ENCODE results near the gene ST6GALNAC3.

The ST6GALNAC3 gene

DNA sequence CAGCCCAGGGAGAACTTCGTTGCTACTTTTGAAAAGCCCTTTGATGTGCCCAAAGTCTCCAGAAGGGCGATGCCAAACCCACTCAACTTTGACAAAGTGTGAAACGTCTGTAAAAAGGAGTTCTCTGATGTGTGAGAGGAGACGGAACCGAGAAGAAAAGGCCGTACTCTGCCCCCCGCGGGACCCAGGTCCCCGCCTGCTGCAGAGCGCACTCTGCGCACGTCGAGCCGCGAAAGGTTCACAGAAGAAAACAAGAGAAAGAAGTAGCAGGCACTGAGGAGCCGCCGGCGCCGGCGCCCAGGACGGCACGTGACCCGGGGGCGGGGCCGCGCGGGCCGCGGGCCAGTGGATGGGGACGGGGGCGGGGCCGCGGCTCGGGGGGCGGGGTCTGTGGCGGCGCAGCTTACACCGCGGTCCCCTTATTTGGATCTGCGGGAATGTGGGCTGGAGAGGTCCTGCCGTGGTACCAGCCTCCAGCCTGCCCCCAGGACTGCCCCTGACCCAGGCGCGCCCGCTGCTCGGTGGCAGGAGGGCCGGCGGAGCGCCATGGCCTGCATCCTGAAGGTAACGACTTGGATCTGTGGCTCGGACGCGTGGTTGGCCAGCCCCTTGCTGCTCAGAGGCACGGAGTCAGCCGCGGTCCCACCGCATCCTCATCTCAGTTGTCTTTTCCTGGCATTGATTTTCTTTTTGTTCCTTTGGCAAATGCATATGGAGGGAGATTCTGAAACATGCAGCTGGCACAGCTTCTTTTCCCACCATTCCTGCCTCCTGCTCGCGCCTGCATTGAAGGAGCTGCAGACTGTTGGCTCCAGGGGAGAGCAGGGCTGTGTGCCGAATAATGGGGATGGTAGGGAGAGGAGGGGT lies at the start of gene ST6GALNAC3:
Gene ST6GALNAC3, plus strand, starts transcription at position 426 of the 867 bp plus-strand sequence.
- peaks cover 0 to 8% (median 0%) of the 10 kb centered on the region in 4 donors for H3K4me1 ChIP-seq
- H3K9me3 ChIP-seq: no peaks in the 10 kb centered on the region
- H3K4me3 ChIP-seq: peak within 1 kb of the TSS; percentile 56 to 67
- TF ChIP-seq, protein P1, sequence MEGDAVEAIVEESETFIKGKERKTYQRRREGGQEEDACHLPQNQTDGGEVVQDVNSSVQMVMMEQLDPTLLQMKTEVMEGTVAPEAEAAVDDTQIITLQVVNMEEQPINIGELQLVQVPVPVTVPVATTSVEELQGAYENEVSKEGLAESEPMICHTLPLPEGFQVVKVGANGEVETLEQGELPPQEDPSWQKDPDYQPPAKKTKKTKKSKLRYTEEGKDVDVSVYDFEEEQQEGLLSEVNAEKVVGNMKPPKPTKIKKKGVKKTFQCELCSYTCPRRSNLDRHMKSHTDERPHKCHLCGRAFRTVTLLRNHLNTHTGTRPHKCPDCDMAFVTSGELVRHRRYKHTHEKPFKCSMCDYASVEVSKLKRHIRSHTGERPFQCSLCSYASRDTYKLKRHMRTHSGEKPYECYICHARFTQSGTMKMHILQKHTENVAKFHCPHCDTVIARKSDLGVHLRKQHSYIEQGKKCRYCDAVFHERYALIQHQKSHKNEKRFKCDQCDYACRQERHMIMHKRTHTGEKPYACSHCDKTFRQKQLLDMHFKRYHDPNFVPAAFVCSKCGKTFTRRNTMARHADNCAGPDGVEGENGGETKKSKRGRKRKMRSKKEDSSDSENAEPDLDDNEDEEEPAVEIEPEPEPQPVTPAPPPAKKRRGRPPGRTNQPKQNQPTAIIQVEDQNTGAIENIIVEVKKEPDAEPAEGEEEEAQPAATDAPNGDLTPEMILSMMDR (IDR thresholded peaks at IDR 0.05): no peak
- peak; percentile 68 to 87 for DNase-seq
- peak within 1 kb of the TSS; percentile 18 to 60 for H3K27ac ChIP-seq
- no peaks in the 10 kb centered on the region for H3K27me3 ChIP-seq
- intact Hi-C loops (cut with DNase I; ENCODE audit: low total_unique reads): no loop called here
- no peaks in the 10 kb centered on the region for H3K36me3 ChIP-seq

DNA sequence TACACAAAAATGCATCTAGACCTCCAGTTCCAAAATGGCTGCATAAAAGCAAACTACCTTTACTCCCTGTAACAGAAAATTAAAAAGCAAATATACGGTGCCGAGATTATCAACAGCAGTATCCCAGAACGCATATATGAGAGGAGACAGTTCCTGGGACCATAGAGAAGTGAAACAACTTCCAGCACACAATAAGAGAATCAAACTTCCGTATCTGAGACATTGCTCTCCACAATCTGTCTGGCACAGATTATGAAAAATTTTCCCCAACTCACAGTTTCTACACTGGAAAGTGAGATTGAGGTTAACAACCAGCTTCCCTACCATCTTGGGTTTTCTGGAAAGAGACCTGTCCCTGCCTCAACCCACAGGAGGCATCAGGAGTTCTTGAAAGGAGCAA lies 47.2 kb upstream of the ST6GALNAC3 start:
- no peak for DNase-seq
- Histone ChIP-seq H3K9me3 (no peaks in the 10 kb centered on the region), H3K4me1 (no peaks in the 10 kb centered on the region), H3K4me3 (no peak overlapping the region), H3K27ac (no peak overlapping the region), H3K27me3 (no peaks in the 10 kb centered on the region), H3K36me3 (no peaks in the 10 kb centered on the region)
- TF ChIP-seq, protein P1 (IDR thresholded peaks at IDR 0.05): no peak
- intact Hi-C loops (cut with DNase I; ENCODE audit: low total_unique reads): no loop called here

DNA sequence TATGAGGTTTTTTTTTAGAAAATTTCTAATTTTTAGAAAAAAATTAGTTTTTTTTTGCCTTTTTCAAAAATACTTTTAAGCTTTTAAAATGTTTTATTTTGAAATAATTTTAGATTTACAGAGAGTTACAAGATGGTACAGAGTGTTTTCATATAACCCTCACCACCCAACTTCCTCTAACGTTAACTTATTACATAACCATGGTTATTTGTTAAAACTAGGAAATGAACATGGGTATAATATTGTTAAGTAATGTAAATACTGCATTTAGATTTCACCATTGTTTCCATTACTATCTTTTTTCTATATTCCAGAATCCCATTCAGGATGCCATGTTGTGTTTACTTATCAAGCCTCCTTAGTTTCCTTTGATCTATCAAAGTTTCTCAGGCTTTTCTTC lies 45.2 kb upstream of the ST6GALNAC3 start:
- Histone ChIP-seq H3K27me3 (no peaks in the 10 kb centered on the region), H3K4me3 (no peak overlapping the region), H3K4me1 (no peaks in the 10 kb centered on the region), H3K36me3 (no peaks in the 10 kb centered on the region), H3K27ac (no peak overlapping the region), H3K9me3 (no peaks in the 10 kb centered on the region)
- TF ChIP-seq, protein P1 (IDR thresholded peaks at IDR 0.05): no peak
- DNase-seq: no peak
- intact Hi-C loops (cut with DNase I; ENCODE audit: low total_unique reads): no loop called here

DNA sequence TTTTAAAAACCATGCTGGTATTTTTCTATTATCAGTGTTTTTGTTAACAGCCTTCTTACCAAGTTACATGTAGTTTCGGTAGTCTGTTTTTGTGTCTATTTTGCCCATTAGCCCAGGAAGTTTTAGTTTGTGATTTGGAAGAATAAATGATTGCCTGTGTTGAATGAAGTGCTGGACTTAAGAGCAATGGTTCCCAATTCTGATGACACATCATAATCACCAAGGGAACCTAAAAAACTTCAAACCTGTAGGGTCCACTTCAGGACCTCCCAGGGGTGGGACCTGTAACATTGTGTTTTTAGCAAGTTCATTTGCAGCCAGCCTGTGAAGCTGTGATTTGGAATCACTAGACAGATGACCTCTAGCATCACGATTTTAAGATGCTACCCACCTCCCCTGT lies 43.0 kb upstream of the ST6GALNAC3 start:
- H3K9me3 ChIP-seq: no peaks in the 10 kb centered on the region
- no peak for DNase-seq
- H3K36me3 ChIP-seq: no peaks in the 10 kb centered on the region
- H3K4me1 ChIP-seq: no peaks in the 10 kb centered on the region
- intact Hi-C loops (cut with DNase I; ENCODE audit: low total_unique reads): no loop called here
- TF ChIP-seq, protein P1 (IDR thresholded peaks at IDR 0.05): no peak
- no peak overlapping the region for H3K27ac ChIP-seq
- H3K27me3 ChIP-seq: no peaks in the 10 kb centered on the region
- no peak overlapping the region for H3K4me3 ChIP-seq

DNA sequence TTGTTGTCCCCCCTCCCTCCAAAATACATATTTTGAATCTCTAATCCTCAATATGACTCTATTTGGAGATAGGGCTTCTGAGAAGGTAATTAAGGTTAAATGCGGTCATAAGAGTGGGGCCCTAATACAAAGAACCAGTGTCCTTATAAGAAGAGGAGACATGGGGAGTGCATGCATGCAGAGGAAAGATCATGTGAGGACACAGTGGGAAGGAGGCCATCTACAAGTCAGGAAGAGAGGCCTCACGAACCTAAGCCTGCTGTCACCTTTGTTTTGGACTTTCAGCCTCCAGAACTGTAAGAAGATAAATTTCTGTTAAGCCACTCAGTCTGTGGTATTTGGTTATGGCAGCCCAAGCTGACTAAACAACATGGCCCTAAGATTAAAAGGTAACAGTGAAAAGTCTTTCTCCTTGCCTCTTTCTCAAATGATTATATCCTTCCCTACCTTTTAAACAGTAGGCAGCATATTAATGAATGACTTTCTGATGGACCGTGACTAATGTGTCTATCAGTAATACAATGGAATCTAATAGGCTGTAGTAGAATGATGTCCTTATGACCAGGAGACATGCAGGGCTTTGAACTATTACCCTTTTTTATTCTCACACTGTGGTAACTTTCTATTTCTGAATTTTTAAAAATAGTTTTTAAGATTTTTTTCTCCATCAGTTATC lies 40.6 kb upstream of the ST6GALNAC3 start:
- intact Hi-C loops (cut with DNase I; ENCODE audit: low total_unique reads): no loop called here
- Histone ChIP-seq H3K27ac (no peak overlapping the region), H3K4me1 (no peaks in the 10 kb centered on the region), H3K4me3 (no peak overlapping the region), H3K36me3 (no peaks in the 10 kb centered on the region), H3K27me3 (no peaks in the 10 kb centered on the region), H3K9me3 (no peaks in the 10 kb centered on the region)
- DNase-seq: no peak
- TF ChIP-seq, protein P1 (IDR thresholded peaks at IDR 0.05): no peak

Data from tibial artery (tissue), 4 donors.